Measurements from ENCODE around the gene TGFB2.

The TGFB2 gene

DNA sequence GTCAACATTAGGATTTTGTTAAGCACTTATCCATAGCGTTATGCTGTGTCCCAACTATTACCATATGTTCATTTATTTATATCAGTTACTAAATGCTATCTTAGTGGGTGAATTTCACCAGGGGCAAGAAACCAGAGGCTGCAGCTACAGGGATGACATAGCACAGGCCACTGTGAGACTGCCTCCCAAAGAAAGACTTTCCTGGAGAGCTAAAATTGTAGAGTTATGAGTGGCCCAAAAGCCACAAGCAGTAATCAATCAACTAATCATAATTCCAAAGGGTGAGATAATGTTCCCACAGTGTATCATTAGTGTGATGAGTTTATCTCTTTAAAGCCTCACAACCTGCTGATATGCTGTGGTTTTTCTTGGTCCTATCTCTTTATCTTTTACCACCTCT is 3.8 kb upstream of the TGFB2 start:
- no peaks in the 10 kb centered on the region for H3K27me3 ChIP-seq (ENCODE audit: control insufficient read depth in 1 of 2, insufficient read depth in 1 of 2, low read length in 2 of 2)
- H3K9ac ChIP-seq (ENCODE audit: low read length): no peak overlapping the region
- H3K9me3 ChIP-seq (ENCODE audit: control insufficient read depth, low read length): no peaks in the 10 kb centered on the region
- H2AFZ ChIP-seq (ENCODE audit: low read depth, low read length): no peak overlapping the region
- H2AK5ac ChIP-seq (ENCODE audit: low read length, severe bottlenecking): no peak overlapping the region
- peaks cover 4% of the 10 kb centered on the region for H3K79me1 ChIP-seq (replicated peaks; ENCODE audit: low read length, poor library complexity, severe bottlenecking)
- H3K4ac ChIP-seq (ENCODE audit: low read depth in 1 of 2, low read length in 2 of 2): no peak overlapping the region
- no peak overlapping the region for H3K14ac ChIP-seq (ENCODE audit: low read length in 2 of 2)
- WGBS: no CpG with 5 or more reads among the region's 1 CpG
- no peak overlapping the region for H4K8ac ChIP-seq (ENCODE audit: low read length)
- H3K36me3 ChIP-seq (ENCODE audit: control insufficient read depth in 1 of 2, insufficient read depth in 2 of 2, low read depth in 1 of 2, low read length in 2 of 2): no peaks in the 10 kb centered on the region
- no peak overlapping the region for H2BK5ac ChIP-seq (ENCODE audit: low read depth, low read length, poor library complexity, severe bottlenecking)
- no peak overlapping the region for H3K27ac ChIP-seq (ENCODE audit: low read length, poor library complexity, severe bottlenecking)
- no peak for DNase-seq
- no peak overlapping the region for H2BK15ac ChIP-seq (ENCODE audit: low read depth, poor library complexity, severe bottlenecking)
- peaks cover under 1% of the 10 kb centered on the region for H3K4me1 ChIP-seq (ENCODE audit: control insufficient read depth, insufficient read depth, low read depth, low read length)
- H2BK12ac ChIP-seq (ENCODE audit: low read length in 2 of 2): no peak overlapping the region
- H3K18ac ChIP-seq (ENCODE audit: low read depth in 1 of 2, low read length in 2 of 2): no peak overlapping the region
- no peak overlapping the region for H2BK120ac ChIP-seq (ENCODE audit: low read depth, low read length)
- H3K4me3 ChIP-seq (ENCODE audit: insufficient read depth in 1 of 2, low read depth in 1 of 2, low read length in 2 of 2): no peak overlapping the region
- no peak overlapping the region for H3K4me2 ChIP-seq (ENCODE audit: low read length, poor library complexity, severe bottlenecking)
- no peak overlapping the region for H3K23ac ChIP-seq (ENCODE audit: low read length in 2 of 2)
- no peak overlapping the region for H4K91ac ChIP-seq (ENCODE audit: low read length)

DNA sequence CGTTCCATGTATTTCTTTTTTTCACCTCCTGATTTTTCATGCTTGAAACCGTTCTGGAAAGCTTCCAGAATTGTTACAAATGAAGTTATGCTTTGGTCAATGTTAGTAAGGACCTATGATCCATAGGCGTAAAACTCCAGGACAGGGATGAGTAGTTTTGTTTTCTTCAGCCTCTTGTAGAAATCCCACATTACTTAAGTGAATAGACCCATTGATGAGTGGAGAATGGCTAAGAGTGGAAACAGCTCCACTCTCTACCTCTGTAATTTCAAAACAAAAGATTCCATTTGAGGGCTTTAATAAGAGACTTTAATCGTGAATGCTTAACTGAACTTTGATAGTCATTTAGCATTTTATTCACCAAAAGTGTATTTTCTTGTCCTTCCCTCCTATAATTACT is 3.0 kb upstream of the TGFB2 start:
- Histone ChIP-seq H3K79me1 (replicated peaks; ENCODE audit: low read length, poor library complexity, severe bottlenecking) (peaks cover 4% of the 10 kb centered on the region), H3K27ac (ENCODE audit: low read length, poor library complexity, severe bottlenecking) (no peak overlapping the region), H3K18ac (ENCODE audit: low read depth in 1 of 2, low read length in 2 of 2) (no peak overlapping the region), H3K4me1 (ENCODE audit: control insufficient read depth, insufficient read depth, low read depth, low read length) (no peaks in the 10 kb centered on the region), H3K4me2 (ENCODE audit: low read length, poor library complexity, severe bottlenecking) (no peak overlapping the region), H4K91ac (ENCODE audit: low read length) (no peak overlapping the region), H2BK15ac (ENCODE audit: low read depth, poor library complexity, severe bottlenecking) (no peak overlapping the region), H3K9ac (ENCODE audit: low read length) (no peak overlapping the region), H2BK12ac (ENCODE audit: low read length in 2 of 2) (no peak overlapping the region), H3K4ac (ENCODE audit: low read depth in 1 of 2, low read length in 2 of 2) (no peak overlapping the region), H3K14ac (ENCODE audit: low read length in 2 of 2) (no peak overlapping the region), H2AK5ac (ENCODE audit: low read length, severe bottlenecking) (no peak overlapping the region), H3K4me3 (ENCODE audit: insufficient read depth in 1 of 2, low read depth in 1 of 2, low read length in 2 of 2) (no peak overlapping the region), H2AFZ (ENCODE audit: low read depth, low read length) (no peak overlapping the region), H2BK5ac (ENCODE audit: low read depth, low read length, poor library complexity, severe bottlenecking) (no peak overlapping the region), H3K27me3 (ENCODE audit: control insufficient read depth in 1 of 2, insufficient read depth in 1 of 2, low read length in 2 of 2) (no peaks in the 10 kb centered on the region), H4K8ac (ENCODE audit: low read length) (no peak overlapping the region), H3K23ac (ENCODE audit: low read length in 2 of 2) (no peak overlapping the region), H3K9me3 (ENCODE audit: control insufficient read depth, low read length) (no peaks in the 10 kb centered on the region), H3K36me3 (ENCODE audit: control insufficient read depth in 1 of 2, insufficient read depth in 2 of 2, low read depth in 1 of 2, low read length in 2 of 2) (no peaks in the 10 kb centered on the region), H2BK120ac (ENCODE audit: low read depth, low read length) (no peak overlapping the region)
- 88% methylated on average over 2 of the region's 4 CpGs for WGBS
- no peak for DNase-seq

- Histone ChIP-seq H2AK5ac (ENCODE audit: low read length, severe bottlenecking) (no peak overlapping the region), H3K36me3 (ENCODE audit: control insufficient read depth in 1 of 2, insufficient read depth in 2 of 2, low read depth in 1 of 2, low read length in 2 of 2) (no peaks in the 10 kb centered on the region), H3K9ac (ENCODE audit: low read length) (peak overlapping the region; percentile 96), H2AFZ (ENCODE audit: low read depth, low read length) (peak overlapping the region; percentile 30), H3K27me3 (ENCODE audit: control insufficient read depth in 1 of 2, insufficient read depth in 1 of 2, low read length in 2 of 2) (no peaks in the 10 kb centered on the region), H2BK15ac (ENCODE audit: low read depth, poor library complexity, severe bottlenecking) (peak overlapping the region; percentile 79), H4K8ac (ENCODE audit: low read length) (no peak overlapping the region), H2BK5ac (ENCODE audit: low read depth, low read length, poor library complexity, severe bottlenecking) (peak overlapping the region; percentile 46), H3K4me2 (ENCODE audit: low read length, poor library complexity, severe bottlenecking) (peak overlapping the region; percentile 56), H3K4me3 (ENCODE audit: insufficient read depth in 1 of 2, low read depth in 1 of 2, low read length in 2 of 2) (peak overlapping the region; percentile 82 to 90), H2BK12ac (ENCODE audit: low read length in 2 of 2) (peak overlapping the region in 1 of 2 experiments; percentile 8), H3K27ac (ENCODE audit: low read length, poor library complexity, severe bottlenecking) (peak overlapping the region; percentile 99), H3K4me1 (ENCODE audit: control insufficient read depth, insufficient read depth, low read depth, low read length) (no peaks in the 10 kb centered on the region), H3K23ac (ENCODE audit: low read length in 2 of 2) (peak overlapping the region in 1 of 2 experiments; percentile 81), H4K91ac (ENCODE audit: low read length) (no peak overlapping the region), H3K4ac (ENCODE audit: low read depth in 1 of 2, low read length in 2 of 2) (peak overlapping the region; percentile 26 to 54), H3K9me3 (ENCODE audit: control insufficient read depth, low read length) (no peaks in the 10 kb centered on the region), H3K79me1 (replicated peaks; ENCODE audit: low read length, poor library complexity, severe bottlenecking) (peaks cover 4% of the 10 kb centered on the region), H3K18ac (ENCODE audit: low read depth in 1 of 2, low read length in 2 of 2) (peak overlapping the region; percentile 62 to 85), H2BK120ac (ENCODE audit: low read depth, low read length) (no peak overlapping the region), H3K14ac (ENCODE audit: low read length in 2 of 2) (peak overlapping the region in 1 of 2 experiments; percentile 51)
- under 1% methylated on average over 41 of the region's 64 CpGs for WGBS
- peak; percentile 81 for DNase-seq
These were observed 696 bp downstream of the TGFB2 start for GRCh38 chr1:218345673-218346390.

- Histone ChIP-seq H3K4me1 (ENCODE audit: control insufficient read depth, insufficient read depth, low read depth, low read length) (peaks cover 2% of the 10 kb centered on the region), H3K36me3 (ENCODE audit: control insufficient read depth in 1 of 2, insufficient read depth in 2 of 2, low read depth in 1 of 2, low read length in 2 of 2) (no peaks in the 10 kb centered on the region), H3K4me3 (ENCODE audit: insufficient read depth in 1 of 2, low read depth in 1 of 2, low read length in 2 of 2) (peak overlapping the region; percentile 82 to 90), H3K9me3 (ENCODE audit: control insufficient read depth, low read length) (no peaks in the 10 kb centered on the region), H3K79me1 (replicated peaks; ENCODE audit: low read length, poor library complexity, severe bottlenecking) (peaks cover 4% of the 10 kb centered on the region), H3K14ac (ENCODE audit: low read length in 2 of 2) (peak overlapping the region in 1 of 2 experiments; percentile 10), H3K4ac (ENCODE audit: low read depth in 1 of 2, low read length in 2 of 2) (peak overlapping the region in 1 of 2 experiments; percentile 71), H4K91ac (ENCODE audit: low read length) (no peak overlapping the region), H4K8ac (ENCODE audit: low read length) (peak overlapping the region; percentile 53), H3K27ac (ENCODE audit: low read length, poor library complexity, severe bottlenecking) (peak overlapping the region; percentile 99), H3K23ac (ENCODE audit: low read length in 2 of 2) (no peak overlapping the region), H2BK120ac (ENCODE audit: low read depth, low read length) (peak overlapping the region; percentile 39), H3K18ac (ENCODE audit: low read depth in 1 of 2, low read length in 2 of 2) (peak overlapping the region; percentile 52 to 76), H2BK12ac (ENCODE audit: low read length in 2 of 2) (no peak overlapping the region), H2AFZ (ENCODE audit: low read depth, low read length) (no peak overlapping the region), H3K9ac (ENCODE audit: low read length) (peak overlapping the region; percentile 96), H3K4me2 (ENCODE audit: low read length, poor library complexity, severe bottlenecking) (peak overlapping the region; percentile 56), H2BK5ac (ENCODE audit: low read depth, low read length, poor library complexity, severe bottlenecking) (peak overlapping the region; percentile 94), H3K27me3 (ENCODE audit: control insufficient read depth in 1 of 2, insufficient read depth in 1 of 2, low read length in 2 of 2) (no peaks in the 10 kb centered on the region), H2BK15ac (ENCODE audit: low read depth, poor library complexity, severe bottlenecking) (no peak overlapping the region), H2AK5ac (ENCODE audit: low read length, severe bottlenecking) (peak overlapping the region; percentile 91)
- DNase-seq: peak; percentile 61
- WGBS: under 1% methylated on average over 36 of the region's 39 CpGs
These were observed 1.5 kb downstream of the TGFB2 start for GRCh38 chr1:218346391-218347204.

Measured in mesenchymal stem cell (in vitro differentiated cells and primary cell).